ENCODE results near the gene PRUNE2.

GRCh38 chr9:76756941-76757673 is 148.8 kb downstream of the PRUNE2 start:
- TF ChIP-seq CTCF (IDR thresholded peaks at IDR 0.05) (no peak), POLR2A (IDR thresholded peaks at IDR 0.05) (no peak)
